Vagina (tissue), 2 donors: ENCODE data around the gene SYNCRIP.

Experiments
- CTCF ChIP-seq, 3 experiments: fragments of 450-650 bp in 2 of 3; fragments of 200-600 bp in 1 of 3; sonication (generic) in 1 of 3; IDR thresholded peaks; one replicate each; pipeline ENCODE4 v1.5.1; 2017 to 2019; ENCODE audit warnings: antibody characterized with exemption in 3 of 3, mild to moderate bottlenecking in 2 of 3, moderate library complexity in 2 of 3
- POLR2A ChIP-seq, 2 donors: fragments of 450-650 bp; IDR thresholded peaks; one replicate each; pipeline ENCODE4 v1.6.1; 2017; ENCODE audit warnings: antibody characterized with exemption in 2 of 2, mild to moderate bottlenecking in 2 of 2, moderate library complexity in 2 of 2
- POLR2AphosphoS5 ChIP-seq, 2 donors: sonication (generic); formaldehyde crosslinking; IDR thresholded peaks; one replicate each; pipeline ENCODE4 v1.9.0; 2017; ENCODE audit warnings: antibody characterized with exemption in 2 of 2, mild to moderate bottlenecking in 2 of 2, low read depth in 1 of 2; ENCODE audit not compliant: insufficient read depth in 1 of 2

DNA sequence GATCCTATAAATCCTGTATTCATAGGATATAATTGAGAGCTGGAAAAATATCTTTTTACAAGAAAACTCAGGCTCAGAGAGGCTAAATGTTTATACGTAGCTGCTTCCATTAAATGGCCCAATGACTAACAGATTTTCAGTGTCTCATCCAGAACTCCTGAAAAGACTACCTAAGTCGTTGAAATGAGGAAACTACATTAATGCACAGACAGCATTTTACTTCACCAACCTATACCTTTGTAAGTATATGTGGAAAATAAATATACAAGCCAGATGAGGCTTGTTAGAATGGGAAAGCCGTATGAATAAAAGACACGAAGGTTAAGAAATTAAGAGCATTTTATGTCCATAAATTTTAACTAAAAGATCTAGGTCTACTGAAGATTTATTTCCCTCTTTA, 40.6 kb downstream of the SYNCRIP start:
- TF ChIP-seq CTCF (IDR thresholded peaks at IDR 0.05) (no peak), POLR2A (IDR thresholded peaks at IDR 0.05) (no peak), POLR2AphosphoS5 (IDR thresholded peaks at IDR 0.05; ENCODE audit: insufficient read depth in 1 of 2, low read depth in 1 of 2) (no peak)
